Activated CD4-positive, alpha-beta T cell treated with anti-CD3 and anti-CD28 coated beads for 1 hour (primary cell): Measurements from ENCODE around the gene APLF.
A peak's percentile ranks its signal among the peaks of the same experiment; 100 is the strongest.
"Not testable (repeated sequence)": the region's sequence is repeated elsewhere in the genome, so short reads cannot be mapped to it uniquely, and the experiment has no call there.

Experiments used
- DNase-seq: peaks from one replicate; pipeline ENCODE4 v3.0.0-alpha.2; 2020

The APLF gene

DNA sequence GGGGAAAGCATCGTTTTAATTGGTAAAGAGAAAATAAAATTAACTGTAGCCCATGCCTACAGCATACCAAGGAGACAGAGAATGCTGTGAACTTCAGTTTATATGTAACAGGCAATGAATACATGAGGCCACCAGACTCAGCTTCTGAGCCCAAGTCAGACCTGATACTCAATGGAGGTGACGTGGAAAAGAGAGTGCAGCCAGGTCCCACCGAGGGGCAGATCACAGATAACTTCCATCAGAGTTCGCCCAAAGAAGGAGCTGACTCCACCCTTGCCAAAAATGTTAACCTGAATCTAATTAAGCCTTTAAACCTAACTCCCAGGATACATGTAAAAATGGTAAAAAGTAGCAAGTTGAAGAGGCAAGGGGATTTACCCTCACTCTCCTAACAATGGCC, 123.8 kb downstream of the APLF start:
- DNase-seq, result no peak

DNA sequence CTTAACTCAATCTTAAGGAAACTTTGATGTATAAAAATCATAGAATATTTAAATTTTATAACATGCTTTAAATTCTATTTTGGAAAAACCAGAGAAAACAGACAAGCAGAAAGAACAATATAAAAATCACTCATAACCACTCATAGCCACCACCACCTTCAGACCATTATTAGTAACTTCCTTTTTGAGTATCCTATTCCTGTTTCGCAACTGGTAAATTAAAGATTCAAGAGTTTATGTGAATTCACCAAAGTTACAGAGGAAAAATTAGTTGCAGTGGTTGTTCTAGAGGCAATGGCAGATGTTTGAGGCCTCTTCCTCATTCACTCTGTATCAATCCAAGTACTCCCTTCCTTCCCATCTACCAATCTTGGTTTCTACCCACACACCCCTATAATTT, 126.7 kb downstream of the APLF start:
- no peak for DNase-seq

DNA sequence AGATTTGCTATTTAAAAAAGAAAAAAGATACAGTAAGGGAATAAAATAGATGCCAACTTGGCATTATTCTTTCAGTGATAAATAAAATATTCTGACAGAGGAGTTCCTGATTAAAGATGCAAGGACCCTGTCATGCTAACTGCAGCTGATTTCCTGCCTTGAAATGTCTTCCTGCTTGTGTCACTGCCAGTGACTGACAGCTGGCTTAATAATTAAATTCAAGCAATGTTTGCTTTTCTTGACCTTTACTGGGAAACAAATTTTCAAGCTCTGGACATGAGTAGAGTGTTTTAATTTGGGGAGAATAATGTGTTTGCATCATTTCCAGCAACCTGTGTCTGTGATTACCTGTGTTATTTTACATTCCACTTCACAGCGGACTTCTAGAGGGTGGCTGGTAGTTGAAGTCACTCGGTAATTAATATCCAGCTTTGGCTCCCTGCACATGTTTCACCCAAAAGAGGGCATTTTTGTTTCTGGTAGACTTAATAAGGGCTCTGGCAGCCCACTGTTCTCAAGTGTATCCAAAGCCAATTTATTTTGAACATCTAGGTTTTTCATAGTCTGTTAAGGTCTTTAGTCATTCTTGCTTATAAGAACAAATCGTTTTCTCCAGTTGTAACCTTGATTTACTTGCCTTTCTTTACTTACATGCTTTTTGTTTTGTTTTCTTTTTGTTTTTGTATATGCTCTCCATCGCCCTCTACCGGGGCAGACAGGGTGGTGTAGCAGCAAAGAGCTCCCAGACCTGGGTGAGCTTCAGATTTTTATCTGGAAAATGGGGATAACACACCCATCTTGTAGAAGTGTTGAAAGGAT, 127.5 kb downstream of the APLF start:
- DNase-seq, result peak; percentile 10

DNA sequence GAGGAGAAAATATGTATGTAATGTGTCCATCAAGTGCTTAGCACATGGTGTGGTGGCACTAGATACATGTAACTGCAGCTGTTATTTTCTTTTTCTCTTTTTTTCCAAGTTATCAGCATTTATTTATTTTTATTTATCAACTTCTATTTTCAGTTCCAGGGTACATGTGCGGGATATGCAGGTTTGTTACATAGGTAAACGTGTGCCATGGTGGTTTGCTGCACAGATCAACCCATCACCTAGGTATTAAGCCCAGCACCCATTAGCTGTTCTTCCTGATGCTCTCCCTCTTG, 128.1 kb downstream of the APLF start:
- DNase-seq, result not testable (repeated sequence)

DNA sequence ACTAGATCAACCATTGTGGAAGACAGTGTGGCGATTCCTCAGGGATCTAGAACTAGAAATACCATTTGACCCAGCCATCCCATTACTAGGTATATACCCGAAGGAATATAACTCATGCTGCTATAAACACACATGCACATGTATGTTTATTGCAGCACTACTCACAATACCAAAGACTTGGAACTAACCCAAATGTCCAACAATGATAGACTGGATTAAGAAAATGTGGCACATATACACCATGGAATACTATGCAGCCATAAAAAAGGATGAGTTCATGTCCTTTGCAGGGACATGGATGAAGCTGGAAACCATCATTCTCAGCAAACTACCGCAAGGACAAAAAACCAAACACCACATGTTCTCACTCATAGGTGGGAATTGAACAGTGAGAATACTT, 133.1 kb downstream of the APLF start:
- not testable (repeated sequence) for DNase-seq

DNA sequence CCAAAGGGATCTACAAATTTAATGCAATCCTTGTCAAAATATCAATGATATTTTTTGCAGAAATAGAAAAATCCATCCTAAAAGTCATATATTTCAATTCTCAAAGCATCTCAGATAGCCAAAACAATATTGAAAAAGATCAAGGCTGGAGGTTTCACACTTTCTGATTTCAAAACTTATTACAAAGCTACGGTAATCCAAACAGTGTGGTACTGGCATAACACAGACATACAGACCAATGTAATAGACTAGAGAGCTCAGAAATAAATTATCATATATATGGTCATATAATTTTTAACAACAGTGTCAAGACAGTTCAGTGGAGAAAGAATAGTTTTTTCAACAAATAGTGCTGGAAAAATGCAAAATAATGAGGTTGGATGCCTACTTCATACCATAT, 135.7 kb downstream of the APLF start:
- no peak for DNase-seq

DNA sequence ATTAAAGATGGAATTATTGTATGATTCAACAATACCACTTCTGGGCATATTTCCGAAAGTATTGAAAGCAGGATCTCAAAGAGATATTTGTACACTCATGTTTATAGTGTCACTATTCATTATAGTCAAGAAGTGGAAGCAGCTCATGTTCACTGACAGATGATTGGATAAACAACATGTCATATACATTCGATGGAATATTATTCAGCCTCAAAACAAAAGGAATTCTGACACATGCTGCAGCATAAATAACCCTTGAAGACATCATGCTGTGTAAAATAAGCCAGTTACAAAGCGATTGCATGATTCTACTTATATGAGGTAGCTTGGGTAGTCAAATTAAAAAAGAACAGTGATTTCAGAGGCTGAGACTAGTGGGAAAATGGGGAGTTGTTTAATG, 136.7 kb downstream of the APLF start:
- DNase-seq, result no peak

DNA sequence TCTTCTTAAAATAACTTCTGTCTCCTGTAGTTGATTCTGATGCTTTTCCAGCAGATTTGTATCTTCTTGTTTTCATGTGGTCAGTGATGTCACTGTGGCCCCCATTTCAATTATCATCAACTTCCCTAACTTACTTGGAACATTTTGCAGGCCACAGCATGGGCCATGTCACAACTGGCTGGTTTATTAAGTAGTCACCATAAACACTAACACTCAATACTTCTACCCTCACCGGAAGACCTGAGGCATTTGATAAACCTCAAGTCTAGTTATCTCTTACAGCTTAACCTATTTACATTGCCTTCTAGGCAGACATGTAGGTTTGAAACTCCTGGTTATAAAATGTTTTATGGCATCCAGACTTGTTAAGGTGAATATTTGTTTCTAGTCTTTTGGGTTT, 138.6 kb downstream of the APLF start:
- DNase-seq, result no peak

DNA sequence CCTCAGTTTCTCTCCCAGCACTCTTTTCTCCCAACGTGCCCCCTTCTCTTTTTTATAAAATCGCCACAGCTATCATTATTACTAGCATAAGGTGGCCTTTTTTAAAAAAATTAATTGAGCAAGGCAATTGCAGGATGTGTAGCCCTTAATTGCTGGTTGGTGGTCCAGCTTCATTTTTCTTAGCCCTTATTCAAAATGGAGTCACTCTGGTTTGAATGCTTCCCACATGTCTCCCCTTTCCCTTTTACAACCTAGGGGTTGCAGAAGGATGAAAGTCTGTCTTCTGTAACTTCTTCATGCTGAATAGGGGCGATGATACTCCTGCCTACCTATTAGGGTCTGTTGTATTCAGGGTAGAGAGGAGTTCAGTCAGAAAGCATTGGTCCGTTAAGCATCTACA, 139.4 kb downstream of the APLF start:
- no peak for DNase-seq

DNA sequence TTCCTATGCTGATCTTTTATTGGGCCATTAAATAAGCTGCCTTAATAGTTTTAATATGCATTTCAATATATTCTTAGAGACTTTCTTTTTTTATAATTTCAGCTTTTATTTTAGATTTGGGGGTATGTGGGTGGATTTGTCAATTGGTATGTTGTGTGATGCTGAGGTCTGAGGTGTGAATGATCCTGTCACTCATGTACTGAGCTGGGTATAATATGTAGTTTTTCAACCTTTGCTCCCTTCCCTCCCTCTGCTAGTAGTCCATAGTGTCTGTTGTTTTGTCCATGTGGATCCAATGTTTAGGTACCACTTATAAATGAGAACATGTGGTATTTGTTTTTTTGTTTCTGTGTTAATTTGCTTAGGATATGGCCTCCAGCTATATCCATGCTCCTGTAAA, 140.5 kb downstream of the APLF start:
- no peak for DNase-seq

DNA sequence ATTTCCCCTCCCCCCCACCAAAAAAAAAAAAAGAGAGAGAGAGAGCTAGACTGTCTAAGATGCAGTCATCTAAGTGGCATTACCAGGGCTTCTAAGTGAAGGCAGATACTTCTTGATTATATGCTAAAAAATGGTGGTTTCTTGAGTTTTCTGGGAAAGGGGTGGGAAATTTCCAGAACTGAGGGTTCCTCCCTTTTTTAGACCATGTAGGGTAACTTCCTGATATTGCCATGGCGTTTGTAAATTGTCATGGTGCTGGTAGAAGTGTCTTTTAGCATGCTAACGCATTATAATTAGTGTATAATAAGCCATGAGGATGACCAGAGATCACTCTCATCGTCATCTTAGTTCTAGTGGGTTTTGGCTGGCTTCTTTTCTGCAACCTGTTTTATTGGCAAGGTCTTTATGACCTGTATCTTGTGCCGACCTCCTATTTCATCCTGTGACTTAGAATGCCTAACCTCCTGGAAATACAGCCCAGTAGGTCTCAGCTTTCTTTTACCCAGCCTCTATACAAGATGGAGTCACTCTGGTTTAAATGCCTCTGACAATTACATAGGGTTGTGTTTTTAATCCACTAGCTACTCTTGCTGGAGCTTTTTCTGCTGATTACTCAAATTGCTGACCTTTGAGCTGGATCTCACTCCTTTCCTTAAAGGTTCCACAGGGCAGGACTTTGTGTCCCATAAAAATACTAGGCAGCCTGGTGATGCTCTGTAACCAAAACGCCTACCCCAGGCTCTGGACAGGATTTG, 145.6 kb downstream of the APLF start:
- DNase-seq, result no peak

DNA sequence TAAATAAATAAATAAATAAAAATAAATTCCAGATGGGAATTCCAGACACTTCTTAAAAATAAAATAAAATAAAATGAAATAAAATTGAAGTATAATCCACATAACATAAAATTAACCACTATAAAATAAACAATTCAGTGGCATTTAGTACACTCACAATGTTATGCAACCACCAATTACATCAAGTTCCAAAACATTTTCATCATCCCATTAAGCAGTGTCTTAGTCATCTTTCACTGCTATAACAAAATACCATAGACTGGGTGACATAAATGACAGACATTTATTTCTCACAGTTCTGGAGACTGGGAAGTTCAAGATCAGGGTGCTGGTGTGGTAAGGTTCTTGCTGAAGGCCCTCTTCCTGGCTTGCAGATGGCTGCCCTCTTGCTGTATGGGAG, 153.4 kb downstream of the APLF start:
- DNase-seq, result no peak

DNA sequence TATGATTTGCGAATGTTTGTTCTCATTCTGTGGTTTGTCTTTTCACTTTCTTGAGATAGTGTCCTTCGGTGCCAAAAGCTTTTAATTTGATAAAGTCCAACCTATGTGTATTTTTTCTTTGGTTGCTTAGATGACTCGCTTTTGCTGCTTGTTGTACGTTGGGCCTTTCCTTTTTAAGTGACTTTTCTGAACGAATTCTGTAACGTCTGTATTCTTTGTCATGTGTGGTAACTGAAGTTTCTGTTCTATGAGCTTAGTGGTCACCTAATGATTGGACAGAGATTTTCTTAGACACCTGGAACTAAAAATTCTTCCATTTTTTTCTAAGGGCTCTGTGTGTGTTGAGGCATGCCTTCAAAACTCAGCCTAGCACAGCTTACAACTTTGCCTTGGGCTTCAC, 156.4 kb downstream of the APLF start:
- DNase-seq, result no peak

DNA sequence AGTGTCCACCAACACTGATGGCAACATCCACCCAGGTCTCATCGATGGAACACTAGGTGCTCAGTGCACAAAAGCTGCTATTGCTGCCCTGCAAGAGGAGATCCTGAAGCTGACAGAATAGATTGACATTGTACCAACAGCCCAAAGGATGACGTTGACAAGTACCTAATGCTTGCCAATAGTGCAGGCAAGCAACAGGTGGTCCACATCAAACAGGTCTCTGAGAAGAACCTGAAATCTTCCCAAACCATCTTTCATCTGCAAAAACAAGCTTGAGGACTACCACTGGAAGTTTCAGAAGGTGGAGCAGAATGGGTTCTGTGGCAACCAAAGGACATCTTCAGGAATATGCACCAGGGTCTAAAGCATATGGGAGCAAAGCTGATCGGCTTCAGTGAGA, 160.2 kb downstream of the APLF start:
- no peak for DNase-seq
